ENCODE measurements around the gene CTSA. TPM values are rescaled to one million over a fixed set of nuclear protein-coding genes. Genes with fewer than 3 reads are reported as not detected.

Gene CTSA
- total RNA-seq, 2 experiments from 2014 or later: 40.3 to 42.6 TPM

DNA sequence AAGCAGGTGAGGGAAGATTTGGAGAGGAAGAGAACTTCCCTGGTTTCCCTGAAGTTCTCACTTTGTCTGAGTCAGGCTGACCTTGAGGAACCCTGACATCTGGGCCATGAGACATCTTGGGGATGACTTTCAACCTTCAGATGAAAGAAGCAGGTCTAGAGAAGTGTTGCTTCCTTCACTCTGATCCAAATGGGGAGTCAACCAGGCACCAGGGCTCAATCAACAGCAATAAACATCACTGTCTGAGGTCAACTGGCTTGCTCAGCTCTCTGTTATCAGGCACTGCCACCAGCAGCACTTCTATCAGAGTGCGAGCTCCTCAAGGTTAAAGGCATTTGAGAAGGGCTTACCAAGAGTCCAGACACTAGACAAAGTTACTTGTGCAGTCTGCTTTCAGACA lies 40.2 kb upstream of the CTSA start:
- CTCF ChIA-PET: no interaction called here
- no peak for TF ChIP-seq CTCF (IDR thresholded peaks at IDR 0.05)
- H3K27me3 ChIP-seq (ENCODE audit: control insufficient read depth in 1 of 2, insufficient read depth in 2 of 2, low read length in 2 of 2): no peaks in the 10 kb centered on the region
- Mint-ChIP-seq H3K4me3 (no peak overlapping the region), H3K27me3 (no peaks in the 10 kb centered on the region), H3K36me3 (ENCODE audit: low read depth) (peaks cover 87% of the 10 kb centered on the region), H3K27ac (no peak overlapping the region), H3K4me1 (ENCODE audit: low read depth) (peaks cover 19% of the 10 kb centered on the region), H3K9me3 (no peaks in the 10 kb centered on the region)
- intact Hi-C loops (cut with DNase I, micrococcal nuclease): no loop called here
- H3K36me3 ChIP-seq (ENCODE audit: insufficient read depth, low read length): peaks cover 55% of the 10 kb centered on the region
- POLR2A ChIA-PET: no interaction called here
- H3K4me3 ChIP-seq (ENCODE audit: low read length): no peak overlapping the region
- ATAC-seq (ENCODE audit: poor library complexity): no peak
- no peak overlapping the region for H3K27ac ChIP-seq (ENCODE audit: low read depth in 1 of 2, low read length in 2 of 2)
- no peak for DNase-seq
- no peaks in the 10 kb centered on the region for H3K9me3 ChIP-seq (ENCODE audit: control insufficient read depth in 1 of 2, insufficient read depth in 1 of 2, low read length in 2 of 2)
- peaks cover 17% of the 10 kb centered on the region for H3K4me1 ChIP-seq (ENCODE audit: insufficient read depth, low read length)

- Mint-ChIP-seq H3K4me3 (no peak overlapping the region), H3K27me3 (no peaks in the 10 kb centered on the region), H3K9me3 (no peaks in the 10 kb centered on the region), H3K27ac (no peak overlapping the region), H3K4me1 (ENCODE audit: low read depth) (peaks cover 24% of the 10 kb centered on the region), H3K36me3 (ENCODE audit: low read depth) (peaks cover 83% of the 10 kb centered on the region)
- ATAC-seq (ENCODE audit: poor library complexity) (no peak), DNase-seq (no peak)
- Histone ChIP-seq H3K9me3 (ENCODE audit: control insufficient read depth in 1 of 2, insufficient read depth in 1 of 2, low read length in 2 of 2) (no peaks in the 10 kb centered on the region), H3K4me1 (ENCODE audit: insufficient read depth, low read length) (peaks cover 22% of the 10 kb centered on the region), H3K27ac (ENCODE audit: low read depth in 1 of 2, low read length in 2 of 2) (no peak overlapping the region), H3K4me3 (ENCODE audit: low read length) (no peak overlapping the region), H3K27me3 (ENCODE audit: control insufficient read depth in 1 of 2, insufficient read depth in 2 of 2, low read length in 2 of 2) (no peaks in the 10 kb centered on the region), H3K36me3 (ENCODE audit: insufficient read depth, low read length) (peaks cover 49% of the 10 kb centered on the region)
- ChIA-PET CTCF (no interaction called here), POLR2A (no interaction called here)
- TF ChIP-seq CTCF (IDR thresholded peaks at IDR 0.05): no peak
- intact Hi-C loops (cut with DNase I, micrococcal nuclease): no loop called here
Observed at GRCh38 chr20:45851501-45851900, 39.6 kb upstream of the CTSA start.

- intact Hi-C loops (cut with DNase I, micrococcal nuclease): no loop called here
- ATAC-seq (ENCODE audit: poor library complexity): no peak
- Histone ChIP-seq H3K27me3 (ENCODE audit: control insufficient read depth in 1 of 2, insufficient read depth in 2 of 2, low read length in 2 of 2) (no peaks in the 10 kb centered on the region), H3K4me1 (ENCODE audit: insufficient read depth, low read length) (peaks cover 27% of the 10 kb centered on the region), H3K9me3 (ENCODE audit: control insufficient read depth in 1 of 2, insufficient read depth in 1 of 2, low read length in 2 of 2) (no peaks in the 10 kb centered on the region), H3K27ac (ENCODE audit: low read depth in 1 of 2, low read length in 2 of 2) (no peak overlapping the region), H3K4me3 (ENCODE audit: low read length) (no peak overlapping the region), H3K36me3 (ENCODE audit: insufficient read depth, low read length) (peaks cover 45% of the 10 kb centered on the region)
- Mint-ChIP-seq H3K4me1 (ENCODE audit: low read depth) (peaks cover 33% of the 10 kb centered on the region), H3K27ac (no peak overlapping the region), H3K4me3 (no peak overlapping the region), H3K36me3 (ENCODE audit: low read depth) (peaks cover 83% of the 10 kb centered on the region), H3K9me3 (no peaks in the 10 kb centered on the region), H3K27me3 (no peaks in the 10 kb centered on the region)
- CTCF ChIA-PET: no interaction called here
- TF ChIP-seq CTCF (IDR thresholded peaks at IDR 0.05): no peak
- POLR2A ChIA-PET: interaction anchor here (1.6 kb wide), 1 partner anchor 29 kb away, joined by 7 read pairs; the partner anchor contains the start of gene ZSWIM1
- DNase-seq: no peak
Observed at GRCh38 chr20:45852326-45852725, 38.8 kb upstream of the CTSA start.
